ENCODE measurements around the gene KRTCAP2. TPM values are rescaled to one million over a fixed set of nuclear protein-coding genes. Genes with fewer than 3 reads are reported as not detected.
"Not testable (repeated sequence)": the region's sequence is repeated elsewhere in the genome, so short reads cannot be mapped to it uniquely, and the experiment has no call there.

KRTCAP2 gene
- total RNA-seq, 2 donors from 2014 or later: 108 to 166 TPM

DNA sequence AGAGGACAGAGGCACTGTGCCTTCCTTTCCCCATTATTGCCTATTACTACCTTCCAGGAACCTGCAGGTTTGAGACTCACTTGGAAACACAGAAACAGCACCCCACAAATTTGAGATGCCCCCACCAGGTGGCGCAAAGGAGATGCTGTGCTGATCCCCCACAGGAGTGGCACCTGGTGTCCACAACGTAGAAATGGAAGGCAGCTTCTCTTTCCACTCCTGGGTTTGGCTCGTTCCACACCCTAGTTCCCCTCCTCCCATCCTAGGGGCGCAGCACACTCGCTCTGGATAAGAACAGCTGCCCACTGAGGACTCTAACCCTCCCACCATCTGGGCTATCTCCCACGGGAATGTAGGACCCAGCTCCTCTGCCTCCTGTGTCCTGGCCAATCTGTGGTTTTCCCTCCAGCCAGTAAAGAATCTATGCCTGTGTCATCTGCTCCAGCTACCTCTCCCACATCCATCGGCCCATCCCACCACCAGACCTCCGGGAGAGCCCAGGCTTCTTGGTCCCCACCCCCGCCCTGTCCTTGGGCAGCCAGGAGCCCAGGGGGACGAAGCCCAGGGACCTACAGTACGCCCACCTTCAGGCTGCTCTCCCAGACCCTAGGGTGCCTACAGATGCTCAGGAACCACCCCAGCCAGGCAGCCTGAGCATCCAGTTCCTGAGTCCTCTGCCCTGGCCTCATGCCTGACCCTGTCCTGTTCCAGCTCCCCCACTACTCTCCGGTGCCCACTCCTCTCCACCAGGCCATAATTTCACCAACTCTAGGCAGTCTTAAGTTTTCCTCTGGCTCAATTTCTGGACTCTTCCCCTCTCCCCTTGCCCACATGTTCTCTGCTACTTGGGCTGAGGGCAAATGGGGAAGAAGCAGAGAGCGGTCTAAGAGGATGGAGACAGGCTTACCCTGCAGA is 34.0 kb upstream of the KRTCAP2 start:
- no peaks in the 10 kb centered on the region for H3K27me3 Mint-ChIP-seq
- peak; percentile 55 for ATAC-seq (replicated peaks)
- H3K27ac Mint-ChIP-seq: peak overlapping the region; percentile 99
- H3K36me3 Mint-ChIP-seq (ENCODE audit: low read depth): peaks cover 19% of the 10 kb centered on the region
- H3K4me1 Mint-ChIP-seq: peaks cover 17% of the 10 kb centered on the region
- H3K9me3 Mint-ChIP-seq: no peaks in the 10 kb centered on the region
- peak overlapping the region; percentile 89 for H3K4me3 Mint-ChIP-seq

DNA sequence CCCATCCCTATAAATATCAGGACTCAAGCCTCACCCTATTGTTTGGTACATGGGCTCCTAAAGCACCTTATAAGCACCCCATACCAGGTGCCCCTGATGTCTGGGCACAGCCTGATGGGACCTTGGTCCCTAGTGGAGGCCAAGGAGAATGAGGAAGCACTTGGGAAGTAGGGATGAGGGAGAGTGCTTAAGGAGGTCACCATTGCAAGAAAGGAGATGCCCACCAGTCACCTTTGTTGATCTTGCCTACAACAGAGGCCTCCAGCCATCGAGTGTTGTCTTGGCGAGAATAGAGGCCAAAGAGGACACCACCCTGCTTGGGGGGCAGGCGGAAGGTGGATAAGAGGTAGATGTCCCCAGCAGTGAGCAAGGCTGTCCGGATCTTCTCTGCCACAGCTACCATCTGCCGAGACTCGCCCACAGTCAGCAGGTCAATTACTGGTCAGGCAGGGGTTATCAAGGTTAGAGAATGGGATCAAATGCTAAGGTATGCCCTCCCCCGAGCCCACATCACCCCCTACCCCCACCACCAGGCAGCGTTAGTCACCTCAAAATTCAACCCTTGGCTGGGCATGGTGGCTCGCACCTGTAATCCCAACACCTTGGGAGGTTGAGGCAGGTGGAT is 33.0 kb upstream of the KRTCAP2 start:
- H3K27me3 Mint-ChIP-seq: no peaks in the 10 kb centered on the region
- H3K9me3 Mint-ChIP-seq: no peaks in the 10 kb centered on the region
- no peak overlapping the region for H3K4me3 Mint-ChIP-seq
- peaks cover 17% of the 10 kb centered on the region for H3K4me1 Mint-ChIP-seq
- H3K36me3 Mint-ChIP-seq (ENCODE audit: low read depth): peaks cover 8% of the 10 kb centered on the region
- ATAC-seq (replicated peaks): no peak
- no peak overlapping the region for H3K27ac Mint-ChIP-seq

DNA sequence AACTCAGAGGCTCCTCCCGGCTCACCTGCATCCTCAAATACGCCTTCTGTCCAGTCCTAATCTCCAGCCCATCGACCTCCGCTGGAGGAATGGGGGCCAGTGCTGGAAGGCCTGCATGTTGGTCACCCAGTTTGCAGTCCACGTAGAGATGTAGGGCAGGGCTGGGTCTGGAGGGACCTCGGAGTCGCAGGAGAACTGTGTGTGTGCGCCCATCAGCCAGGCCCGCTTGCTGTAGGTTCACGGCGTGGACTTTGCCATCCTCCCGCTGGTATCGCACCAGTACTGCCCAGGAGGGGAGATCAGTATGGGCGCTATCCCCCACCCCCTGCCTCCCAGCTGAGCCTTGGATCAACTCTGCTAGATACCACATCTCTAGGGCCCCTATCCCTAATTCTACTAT is 31.9 kb upstream of the KRTCAP2 start:
- ATAC-seq (replicated peaks): no peak
- no peak overlapping the region for H3K27ac Mint-ChIP-seq
- H3K9me3 Mint-ChIP-seq: no peaks in the 10 kb centered on the region
- no peaks in the 10 kb centered on the region for H3K36me3 Mint-ChIP-seq (ENCODE audit: low read depth)
- H3K27me3 Mint-ChIP-seq: no peaks in the 10 kb centered on the region
- H3K4me3 Mint-ChIP-seq: no peak overlapping the region
- peaks cover 17% of the 10 kb centered on the region for H3K4me1 Mint-ChIP-seq

DNA sequence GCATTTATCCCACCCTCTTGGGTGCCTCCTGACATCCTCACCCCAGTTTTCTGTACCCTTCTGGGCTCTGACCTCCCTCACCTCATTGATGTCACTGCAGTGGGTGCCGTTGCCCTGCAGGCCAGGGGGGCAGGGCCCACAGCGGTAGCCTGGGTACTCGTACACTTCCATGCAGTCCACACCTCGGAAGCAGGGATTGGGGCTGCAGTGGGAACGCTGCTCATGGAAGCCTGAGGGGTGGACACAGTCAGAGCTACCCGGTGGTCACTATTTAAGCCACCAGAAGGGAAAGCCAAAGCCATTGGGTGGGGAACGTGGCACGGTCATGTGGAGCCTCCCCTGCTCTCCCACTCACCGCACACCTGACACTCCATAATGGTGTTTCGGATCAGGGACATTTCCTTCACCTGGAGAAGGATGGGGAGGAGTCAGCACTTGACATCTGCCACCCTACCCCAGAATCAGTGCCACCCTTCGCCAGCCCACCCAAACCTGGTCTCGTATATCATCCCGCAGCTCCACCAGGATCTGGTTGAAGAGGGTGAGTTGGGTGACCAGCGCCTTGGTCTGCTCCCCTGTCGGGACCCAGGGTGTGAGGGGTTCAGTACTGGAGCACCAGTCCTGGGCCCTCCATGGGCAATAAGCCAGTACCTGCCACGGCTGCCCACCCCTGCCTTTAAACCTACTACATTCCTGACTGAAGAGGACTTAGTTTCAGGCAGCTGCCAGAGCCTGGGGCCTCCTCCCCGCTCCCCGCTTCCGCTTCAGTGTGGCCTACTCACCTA is 29.8 kb upstream of the KRTCAP2 start:
- Mint-ChIP-seq H3K27ac (no peak overlapping the region), H3K36me3 (ENCODE audit: low read depth) (no peaks in the 10 kb centered on the region), H3K27me3 (no peaks in the 10 kb centered on the region), H3K4me3 (no peak overlapping the region), H3K4me1 (peaks cover 13% of the 10 kb centered on the region), H3K9me3 (no peaks in the 10 kb centered on the region)
- ATAC-seq (replicated peaks): no peak

DNA sequence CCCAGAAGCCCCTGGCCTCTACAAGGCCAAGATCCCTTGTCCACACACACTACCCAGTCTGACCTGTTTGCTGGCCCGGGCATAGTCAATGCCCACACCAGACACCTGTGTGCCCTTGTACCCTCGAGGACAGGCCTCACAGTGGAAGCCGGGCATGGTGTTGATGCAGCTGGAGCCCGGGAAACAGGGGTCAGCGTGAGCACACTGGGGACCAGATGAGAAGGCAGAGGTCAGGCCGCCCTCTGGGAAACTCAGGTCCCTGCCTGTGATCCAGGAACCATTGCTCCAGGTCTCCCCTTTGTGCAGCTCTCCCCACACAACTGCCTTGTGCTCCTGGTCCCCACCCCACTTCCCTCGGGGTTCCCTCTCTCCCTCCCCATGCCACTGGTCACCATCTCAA is 29.1 kb upstream of the KRTCAP2 start:
- no peaks in the 10 kb centered on the region for H3K27me3 Mint-ChIP-seq
- no peak overlapping the region for H3K4me3 Mint-ChIP-seq
- ATAC-seq (replicated peaks): no peak
- H3K9me3 Mint-ChIP-seq: no peaks in the 10 kb centered on the region
- H3K36me3 Mint-ChIP-seq (ENCODE audit: low read depth): peaks cover under 1% of the 10 kb centered on the region
- H3K4me1 Mint-ChIP-seq: peaks cover 7% of the 10 kb centered on the region
- H3K27ac Mint-ChIP-seq: no peak overlapping the region

DNA sequence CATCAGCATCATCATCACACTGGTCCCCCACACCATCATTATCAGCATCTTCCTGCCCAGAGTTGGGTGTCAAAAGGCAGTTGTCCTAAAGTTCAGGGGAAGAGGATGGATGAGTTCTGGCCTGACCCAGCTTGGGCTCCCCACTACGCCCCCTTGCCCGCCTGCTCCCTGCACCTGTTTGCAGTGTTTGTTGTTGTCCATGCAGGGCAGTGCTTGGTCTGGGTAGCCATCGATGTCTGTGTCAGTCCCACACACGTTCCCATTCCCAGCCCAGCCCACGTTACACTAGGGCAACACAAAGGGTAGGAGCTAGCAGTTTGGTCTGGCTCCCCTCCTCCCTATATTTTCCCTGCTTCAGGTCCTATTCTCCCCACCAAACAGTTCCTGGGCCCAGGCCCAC is 27.8 kb upstream of the KRTCAP2 start:
- Mint-ChIP-seq H3K27me3 (no peaks in the 10 kb centered on the region), H3K27ac (no peak overlapping the region), H3K4me3 (no peak overlapping the region), H3K9me3 (no peaks in the 10 kb centered on the region), H3K4me1 (no peaks in the 10 kb centered on the region), H3K36me3 (ENCODE audit: low read depth) (peaks cover 7% of the 10 kb centered on the region)
- ATAC-seq (replicated peaks): no peak

DNA sequence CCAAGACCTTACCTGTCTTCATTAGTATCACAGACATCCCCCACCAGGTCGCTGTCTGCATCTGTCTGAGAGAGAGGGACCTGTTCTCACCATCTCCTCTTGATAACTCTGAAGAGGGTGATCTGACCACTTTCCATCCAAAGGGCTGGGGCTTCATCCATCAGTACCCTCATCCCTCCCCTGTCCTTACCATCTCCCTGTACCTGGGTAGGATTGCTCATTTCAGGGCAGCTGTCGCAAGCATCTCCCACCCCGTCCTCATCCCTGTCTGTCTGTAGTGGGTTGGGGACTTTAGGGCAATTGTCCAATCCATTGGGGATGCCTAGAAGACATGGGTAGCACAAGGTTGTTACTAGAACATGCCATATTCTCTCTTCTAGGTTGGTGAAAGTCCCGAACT is 26.7 kb upstream of the KRTCAP2 start:
- Mint-ChIP-seq H3K27ac (no peak overlapping the region), H3K9me3 (no peaks in the 10 kb centered on the region), H3K27me3 (no peaks in the 10 kb centered on the region), H3K36me3 (ENCODE audit: low read depth) (peaks cover 13% of the 10 kb centered on the region), H3K4me1 (no peaks in the 10 kb centered on the region), H3K4me3 (no peak overlapping the region)
- ATAC-seq (replicated peaks): no peak

DNA sequence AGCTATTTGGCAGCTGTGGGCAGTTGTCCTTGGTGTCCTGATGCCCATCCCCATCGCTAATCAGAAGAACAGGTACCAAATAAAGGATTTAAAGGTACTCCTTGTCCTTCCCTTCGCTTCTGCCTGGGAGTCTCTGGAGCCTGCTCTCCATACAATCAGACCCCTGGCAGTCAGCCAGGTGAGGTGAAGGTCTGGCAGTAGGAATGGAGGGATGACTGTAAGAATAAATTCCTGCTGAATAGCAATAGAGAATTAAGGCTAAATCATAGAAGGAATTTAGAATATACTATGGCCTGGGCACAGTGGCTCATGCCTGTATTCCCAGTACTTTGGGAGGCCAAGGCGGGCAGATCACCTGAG is 25.4 kb upstream of the KRTCAP2 start:
- Mint-ChIP-seq H3K36me3 (ENCODE audit: low read depth) (peaks cover 26% of the 10 kb centered on the region), H3K9me3 (no peaks in the 10 kb centered on the region), H3K27me3 (no peaks in the 10 kb centered on the region), H3K27ac (peak overlapping the region; percentile 46), H3K4me3 (no peak overlapping the region), H3K4me1 (peaks cover 4% of the 10 kb centered on the region)
- no peak for ATAC-seq (replicated peaks)

DNA sequence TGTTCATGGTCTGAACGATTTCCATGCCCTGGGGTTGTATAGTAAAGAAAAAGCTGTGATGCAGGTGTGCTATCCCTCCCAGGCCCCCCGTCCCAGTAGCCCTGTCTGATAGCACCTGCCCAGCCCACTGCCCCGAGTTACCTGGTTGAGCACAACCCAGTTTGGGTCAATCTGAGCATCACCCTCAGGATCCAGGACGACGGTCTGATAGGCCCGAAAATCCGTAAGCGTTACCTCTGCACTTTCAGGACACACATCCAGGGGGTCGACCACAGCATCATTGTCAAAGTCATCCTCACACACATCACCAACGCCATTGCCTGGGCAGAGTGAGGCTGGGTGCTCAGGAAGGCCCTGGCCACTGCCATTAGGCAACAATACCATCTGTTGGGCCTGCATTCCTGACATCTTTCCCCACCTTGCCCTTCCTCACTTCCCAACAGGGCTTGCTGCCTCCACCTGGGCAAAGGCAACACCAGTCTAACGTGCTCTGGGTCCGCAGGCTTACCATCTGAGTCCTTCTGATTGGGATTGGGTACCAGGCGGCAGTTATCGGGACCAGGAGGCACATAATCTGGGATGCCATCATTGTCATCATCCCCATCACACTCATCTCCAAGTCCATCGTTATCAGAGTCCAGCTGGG is 24.9 kb upstream of the KRTCAP2 start:
- peaks cover 8% of the 10 kb centered on the region for H3K4me1 Mint-ChIP-seq
- peak overlapping the region; percentile 46 for H3K27ac Mint-ChIP-seq
- H3K36me3 Mint-ChIP-seq (ENCODE audit: low read depth): peaks cover 30% of the 10 kb centered on the region
- no peak overlapping the region for H3K4me3 Mint-ChIP-seq
- no peaks in the 10 kb centered on the region for H3K9me3 Mint-ChIP-seq
- no peaks in the 10 kb centered on the region for H3K27me3 Mint-ChIP-seq
- ATAC-seq (replicated peaks): no peak

DNA sequence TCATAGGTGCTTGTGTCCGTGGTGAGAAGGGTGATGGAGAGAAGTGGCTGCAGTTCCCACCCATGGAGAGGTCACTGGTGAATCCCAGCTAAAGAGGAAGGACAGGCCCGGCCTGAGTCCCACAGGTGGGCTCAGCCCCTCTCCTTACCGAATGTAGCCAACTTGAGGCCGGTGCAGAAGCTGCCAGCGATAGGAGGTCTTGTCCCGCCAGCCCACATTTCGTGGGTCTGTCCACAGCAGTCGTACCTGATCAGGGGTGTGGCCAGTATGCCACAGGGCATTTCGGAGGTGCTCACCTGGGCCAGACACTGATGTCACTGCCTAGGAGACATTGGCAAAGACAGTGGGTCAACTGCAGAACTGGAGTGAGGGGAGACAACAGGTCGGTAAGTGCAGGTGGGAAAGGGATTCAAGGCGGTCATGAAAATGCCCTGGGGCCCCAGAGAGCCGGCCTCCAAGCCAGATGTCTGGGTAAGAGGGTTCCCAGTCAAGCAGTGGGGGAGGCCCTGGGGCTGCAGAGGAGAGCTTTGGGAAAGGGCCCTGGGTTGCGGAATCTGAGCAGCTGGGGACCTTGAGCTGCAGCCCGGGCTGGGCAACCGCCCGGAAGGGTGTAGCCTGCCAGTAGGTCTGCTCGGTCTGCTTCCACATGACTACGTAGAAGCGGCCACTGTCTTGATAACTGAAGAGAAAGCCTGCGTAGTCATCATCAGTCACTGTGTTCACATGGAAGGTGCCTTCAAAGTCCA is 24.0 kb upstream of the KRTCAP2 start:
- peaks cover 30% of the 10 kb centered on the region for H3K36me3 Mint-ChIP-seq (ENCODE audit: low read depth)
- peaks cover 13% of the 10 kb centered on the region for H3K4me1 Mint-ChIP-seq
- H3K4me3 Mint-ChIP-seq: peak overlapping the region; percentile 98
- H3K27ac Mint-ChIP-seq: peak overlapping the region; percentile 54
- H3K9me3 Mint-ChIP-seq: no peaks in the 10 kb centered on the region
- no peaks in the 10 kb centered on the region for H3K27me3 Mint-ChIP-seq
- no peak for ATAC-seq (replicated peaks)

DNA sequence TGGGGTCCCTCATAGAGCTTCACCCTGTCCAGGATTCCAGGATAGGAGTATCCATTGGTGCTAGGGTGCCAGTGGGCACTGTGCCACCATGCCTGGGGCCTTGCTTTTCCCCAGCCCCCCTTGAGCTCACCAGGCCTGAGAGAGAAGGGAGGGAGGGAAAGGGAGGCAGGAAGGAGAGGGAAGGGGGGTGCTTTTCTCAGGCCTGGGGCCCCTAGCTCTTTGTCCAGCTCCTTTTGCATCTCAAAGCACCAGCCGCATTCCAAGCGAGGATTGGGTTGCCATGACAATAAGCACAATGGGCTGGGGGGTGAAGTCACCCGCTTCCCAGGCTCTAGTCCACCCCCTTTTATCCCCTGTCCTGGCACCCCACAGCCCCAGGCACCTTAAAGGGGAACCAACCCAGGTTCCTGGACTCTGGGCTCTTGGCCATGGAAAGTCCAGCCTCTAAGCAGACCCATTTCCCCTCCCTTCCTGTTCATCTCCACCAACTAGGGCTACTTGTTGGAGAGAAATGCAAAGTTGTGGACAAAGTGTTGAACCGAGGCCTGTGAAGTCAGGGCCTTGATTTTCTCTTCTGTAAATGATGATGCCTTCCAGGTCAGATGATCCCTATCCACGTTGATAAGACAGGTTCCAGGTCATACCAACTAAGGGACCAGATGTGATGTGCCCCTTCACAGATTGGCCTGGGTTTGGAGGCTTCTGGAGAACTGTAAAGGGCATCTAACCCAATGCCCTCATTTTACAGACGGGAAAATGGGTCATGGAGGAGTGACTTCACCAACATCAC is 23.2 kb upstream of the KRTCAP2 start:
- H3K4me1 Mint-ChIP-seq: peaks cover 16% of the 10 kb centered on the region
- peak overlapping the region; percentile 54 for H3K27ac Mint-ChIP-seq
- H3K4me3 Mint-ChIP-seq: peak overlapping the region; percentile 98
- ATAC-seq (replicated peaks): no peak
- no peaks in the 10 kb centered on the region for H3K9me3 Mint-ChIP-seq
- peaks cover 30% of the 10 kb centered on the region for H3K36me3 Mint-ChIP-seq (ENCODE audit: low read depth)
- H3K27me3 Mint-ChIP-seq: no peaks in the 10 kb centered on the region

DNA sequence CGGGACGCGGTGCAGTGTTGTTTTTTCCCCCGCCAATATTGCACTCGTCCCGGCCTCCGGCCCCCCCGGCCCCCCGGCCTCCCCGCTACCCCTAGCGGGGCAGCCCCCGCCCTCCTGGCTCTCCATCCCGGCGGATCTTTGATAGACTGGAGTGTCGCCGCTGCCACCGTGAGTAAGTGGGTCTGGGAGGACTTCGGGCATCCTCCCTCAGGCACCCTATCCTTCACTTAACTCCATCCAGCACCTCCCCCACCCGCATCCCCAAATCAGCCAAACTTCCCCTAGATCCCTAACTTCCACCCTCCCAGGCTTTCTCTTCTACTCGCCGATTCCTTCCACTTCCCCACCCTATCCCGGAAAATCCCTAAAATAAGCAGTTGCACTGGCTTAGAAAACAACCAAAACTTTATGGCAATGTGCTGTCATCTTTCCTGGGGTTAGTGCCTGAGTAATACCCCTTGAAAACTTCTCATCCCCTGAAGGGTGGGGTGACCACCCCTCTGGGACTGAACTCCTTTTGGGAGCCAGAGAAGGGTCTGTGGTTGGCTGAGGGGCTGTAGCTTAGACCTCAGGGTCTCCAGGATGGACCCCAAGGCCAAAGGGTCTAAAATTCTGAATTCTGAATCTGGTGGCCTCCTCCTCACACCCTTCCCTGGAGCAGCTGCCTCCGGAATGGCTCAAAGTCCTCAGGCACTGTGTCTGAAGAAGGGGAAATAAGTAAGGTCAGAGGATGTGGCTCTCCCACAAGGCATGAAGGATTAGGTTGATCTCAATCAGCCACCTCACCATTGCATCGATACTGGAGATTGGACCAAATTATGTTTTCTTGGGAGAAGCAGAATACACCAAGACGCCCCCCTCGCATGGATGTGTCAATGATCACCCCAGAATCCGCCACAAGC is 22.3 kb upstream of the KRTCAP2 start:
- Mint-ChIP-seq H3K4me3 (peak overlapping the region; percentile 98), H3K9me3 (no peaks in the 10 kb centered on the region), H3K27me3 (no peaks in the 10 kb centered on the region), H3K36me3 (ENCODE audit: low read depth) (peaks cover 30% of the 10 kb centered on the region), H3K4me1 (peaks cover 16% of the 10 kb centered on the region), H3K27ac (peak overlapping the region; percentile 99)
- ATAC-seq (replicated peaks): no peak

DNA sequence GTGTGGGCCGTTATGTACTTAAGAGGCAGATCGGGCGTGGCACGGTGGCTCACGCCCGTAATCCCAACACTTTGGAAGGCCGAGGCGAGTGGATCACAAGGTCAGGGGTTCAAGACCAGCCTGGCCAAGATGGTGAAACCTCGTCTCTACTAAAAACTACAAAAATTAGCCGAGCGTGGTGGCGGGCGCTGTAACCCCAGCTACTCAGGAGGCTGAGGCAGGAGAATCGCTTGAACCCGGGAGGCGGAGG is 20.8 kb upstream of the KRTCAP2 start:
- ATAC-seq (replicated peaks); H3K27me3 Mint-ChIP-seq; H3K9me3 Mint-ChIP-seq: not testable (repeated sequence)
- Mint-ChIP-seq H3K4me1 (peaks cover 16% of the 10 kb centered on the region), H3K36me3 (ENCODE audit: low read depth) (peaks cover 30% of the 10 kb centered on the region), H3K27ac (peak overlapping the region; percentile 99), H3K4me3 (peak overlapping the region; percentile 98)
